ENCODE measurements around the gene DRAP1. TPM values are rescaled to one million over a fixed set of nuclear protein-coding genes. Genes with fewer than 3 reads are reported as not detected.
A peak's percentile ranks its signal among the peaks of the same experiment; 100 is the strongest.
"Not testable (repeated sequence)": the region's sequence is repeated elsewhere in the genome, so short reads cannot be mapped to it uniquely, and the experiment has no call there.

DRAP1 gene
- total and polyA plus RNA-seq, 7 donors, result 74.5 to 217 (median 121) TPM

DNA sequence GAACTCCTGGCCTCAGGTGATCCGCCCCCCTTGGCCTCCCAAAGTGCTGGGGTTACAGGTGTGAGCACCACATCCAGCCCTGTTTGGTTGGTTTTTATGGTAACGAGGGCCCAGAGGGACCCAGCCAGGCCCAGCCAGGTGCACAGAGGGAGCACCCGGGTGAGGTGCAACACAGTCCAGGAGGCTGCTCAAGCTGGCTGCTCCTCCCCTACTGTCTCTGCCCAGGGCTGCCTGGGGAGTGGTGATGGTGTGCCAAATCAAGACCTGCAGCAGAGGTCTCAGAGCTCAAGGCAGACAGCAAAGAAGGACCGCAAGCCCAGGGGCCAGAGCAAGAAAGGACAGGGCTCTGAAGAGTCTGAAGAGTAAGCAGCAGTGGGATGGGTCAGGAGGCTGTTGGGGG, 27.4 kb downstream of the DRAP1 start:
- Histone ChIP-seq H3K4me3 (no peak overlapping the region), H3K36me3 (ENCODE audit: insufficient read depth in 1 of 2, low read depth in 1 of 2) (no peaks in the 10 kb centered on the region), H3K27ac (no peak overlapping the region), H3K27me3 (ENCODE audit: insufficient read depth in 3 of 3, low read length in 2 of 3) (peaks cover 0 to 4% (median 0%) of the 10 kb centered on the region in 3 donors), H3K9me3 (no peaks in the 10 kb centered on the region), H3K4me1 (no peaks in the 10 kb centered on the region)
- intact Hi-C loops (cut with DNase I), result no loop called here
- ATAC-seq, result peak in 1 of 4 donors; percentile 27
- WGBS, 3 donors, result 82 to 87% (median 86%) methylated on average over 4 of the region's 4 CpGs
- no peak for DNase-seq
- TF ChIP-seq, protein P1, sequence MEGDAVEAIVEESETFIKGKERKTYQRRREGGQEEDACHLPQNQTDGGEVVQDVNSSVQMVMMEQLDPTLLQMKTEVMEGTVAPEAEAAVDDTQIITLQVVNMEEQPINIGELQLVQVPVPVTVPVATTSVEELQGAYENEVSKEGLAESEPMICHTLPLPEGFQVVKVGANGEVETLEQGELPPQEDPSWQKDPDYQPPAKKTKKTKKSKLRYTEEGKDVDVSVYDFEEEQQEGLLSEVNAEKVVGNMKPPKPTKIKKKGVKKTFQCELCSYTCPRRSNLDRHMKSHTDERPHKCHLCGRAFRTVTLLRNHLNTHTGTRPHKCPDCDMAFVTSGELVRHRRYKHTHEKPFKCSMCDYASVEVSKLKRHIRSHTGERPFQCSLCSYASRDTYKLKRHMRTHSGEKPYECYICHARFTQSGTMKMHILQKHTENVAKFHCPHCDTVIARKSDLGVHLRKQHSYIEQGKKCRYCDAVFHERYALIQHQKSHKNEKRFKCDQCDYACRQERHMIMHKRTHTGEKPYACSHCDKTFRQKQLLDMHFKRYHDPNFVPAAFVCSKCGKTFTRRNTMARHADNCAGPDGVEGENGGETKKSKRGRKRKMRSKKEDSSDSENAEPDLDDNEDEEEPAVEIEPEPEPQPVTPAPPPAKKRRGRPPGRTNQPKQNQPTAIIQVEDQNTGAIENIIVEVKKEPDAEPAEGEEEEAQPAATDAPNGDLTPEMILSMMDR (IDR thresholded peaks at IDR 0.05), result no peak

DNA sequence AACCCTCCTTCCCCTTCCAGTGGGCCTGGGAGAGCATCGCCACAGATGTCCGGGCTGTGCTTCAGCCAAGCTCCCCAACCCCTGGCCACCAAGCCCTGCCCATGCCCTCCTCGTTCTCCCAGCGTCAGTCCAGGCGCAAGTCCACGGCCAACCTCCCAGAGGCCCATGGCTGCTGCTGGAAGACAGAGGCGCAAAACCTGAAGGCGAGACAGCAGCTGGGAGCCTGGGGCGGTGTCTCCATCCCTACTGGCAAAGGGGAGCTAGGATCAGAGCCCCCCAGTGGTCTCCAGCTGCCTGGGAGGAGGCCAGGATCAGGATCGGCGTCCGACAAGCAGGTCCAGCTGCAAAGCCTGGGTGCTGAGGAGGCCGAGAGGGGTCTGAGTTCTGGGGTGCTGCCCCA, 27.9 kb downstream of the DRAP1 start:
- Histone ChIP-seq H3K4me1 (no peaks in the 10 kb centered on the region), H3K27me3 (ENCODE audit: insufficient read depth in 3 of 3, low read length in 2 of 3) (peaks cover 0 to 4% (median 0%) of the 10 kb centered on the region in 3 donors), H3K4me3 (no peak overlapping the region), H3K27ac (no peak overlapping the region), H3K36me3 (ENCODE audit: insufficient read depth in 1 of 2, low read depth in 1 of 2) (no peaks in the 10 kb centered on the region), H3K9me3 (no peaks in the 10 kb centered on the region)
- ATAC-seq (no peak), DNase-seq (no peak)
- 22 to 24% (median 22%) methylated on average over 11 to 13 of the region's 13 CpGs for WGBS, 3 donors
- intact Hi-C loops (cut with DNase I), result no loop called here
- TF ChIP-seq, protein P1 (IDR thresholded peaks at IDR 0.05), result no peak

DNA sequence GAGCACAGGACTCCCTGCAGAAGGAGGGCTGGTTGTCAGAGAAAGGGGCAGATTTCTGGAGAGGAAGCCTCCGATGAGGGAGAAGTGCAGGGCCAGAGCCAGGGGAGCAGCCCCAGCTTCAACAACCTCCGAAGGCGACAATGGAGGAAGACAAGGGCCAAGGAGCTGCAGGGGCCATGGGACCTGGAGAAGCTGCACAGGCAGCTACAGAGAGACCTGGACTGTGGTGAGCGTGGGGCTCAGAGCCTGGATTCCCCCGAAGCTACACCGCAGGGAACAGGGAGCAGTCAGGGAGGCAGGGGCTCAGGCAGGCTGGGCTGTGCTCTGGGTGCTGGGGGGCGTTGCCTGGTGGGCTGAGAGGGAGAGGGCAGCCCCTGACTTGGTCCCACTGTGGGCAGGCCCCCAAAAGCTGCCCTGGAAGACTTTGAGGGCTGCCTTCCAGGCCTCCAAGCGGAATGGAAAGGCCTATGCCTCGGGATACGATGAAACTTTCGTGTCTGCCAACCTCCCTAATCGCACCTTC, 28.4 kb downstream of the DRAP1 start:
- DNase-seq, result no peak
- no peak for ATAC-seq
- TF ChIP-seq, protein P1 (IDR thresholded peaks at IDR 0.05), result no peak

DNA sequence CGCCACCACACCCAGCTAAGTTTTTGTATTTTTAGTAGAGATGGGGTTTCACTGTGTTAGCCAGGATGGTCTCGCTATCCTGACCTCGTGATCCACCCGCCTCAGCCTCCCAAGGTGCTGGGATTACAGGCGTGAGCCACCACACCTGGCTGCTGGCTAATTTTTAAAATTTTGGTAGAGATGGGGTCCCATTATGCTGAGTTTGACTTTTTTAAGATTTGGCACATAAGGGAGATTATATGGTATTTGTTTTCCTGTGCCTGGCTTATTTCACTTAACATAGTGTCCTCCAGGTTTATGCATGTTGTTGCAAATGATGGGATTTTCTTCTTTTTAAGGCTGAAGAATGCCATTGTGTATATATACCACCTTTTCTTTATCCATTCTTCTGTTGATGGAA, 31.5 kb downstream of the DRAP1 start:
- H3K9me3 ChIP-seq; H3K27ac ChIP-seq; intact Hi-C loops (cut with DNase I); H3K27me3 ChIP-seq (ENCODE audit: insufficient read depth in 3 of 3, low read length in 2 of 3); H3K4me3 ChIP-seq; DNase-seq; H3K36me3 ChIP-seq (ENCODE audit: insufficient read depth in 1 of 2, low read depth in 1 of 2); ATAC-seq; H3K4me1 ChIP-seq: not testable (repeated sequence)
- WGBS, 3 donors, result 90 to 95% (median 95%) methylated on average over 5 of the region's 5 CpGs

More for the DNA sequence above, 28.4 kb downstream of the DRAP1 start:
- no peaks in the 10 kb centered on the region for H3K9me3 ChIP-seq
- H3K27ac ChIP-seq, result no peak overlapping the region
- WGBS, 3 donors, result 74 to 82% (median 77%) methylated on average over 12 of the region's 12 CpGs
- no peak overlapping the region for H3K4me3 ChIP-seq
- H3K4me1 ChIP-seq, result no peaks in the 10 kb centered on the region
- no peaks in the 10 kb centered on the region for H3K36me3 ChIP-seq (ENCODE audit: insufficient read depth in 1 of 2, low read depth in 1 of 2)
- intact Hi-C loops (cut with DNase I), result no loop called here
- peaks cover 0 to 4% (median 0%) of the 10 kb centered on the region in 3 donors for H3K27me3 ChIP-seq (ENCODE audit: insufficient read depth in 3 of 3, low read length in 2 of 3)

DNA sequence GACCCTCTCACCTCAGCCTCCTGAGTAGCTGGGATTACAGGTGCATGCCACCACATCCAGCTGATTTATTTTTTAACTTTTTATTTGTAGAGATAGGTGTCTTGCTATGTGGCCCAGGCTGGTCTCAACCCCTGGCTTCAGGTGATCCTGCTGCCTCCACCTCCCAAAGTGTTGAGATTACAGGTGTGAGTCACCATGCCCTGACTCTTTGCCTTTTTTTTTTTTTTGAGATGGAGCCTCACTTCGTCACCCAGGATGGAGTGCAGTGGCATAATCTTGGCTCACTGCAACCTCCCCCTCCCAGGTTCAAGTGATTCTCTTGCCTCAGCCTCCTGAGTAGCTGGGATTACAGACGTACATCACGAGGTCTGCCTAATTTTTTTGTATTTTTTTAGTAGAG, 32.4 kb downstream of the DRAP1 start:
- 39 to 49% (median 43%) methylated on average over 3 of the region's 3 CpGs for WGBS, 3 donors
- DNase-seq; H3K4me3 ChIP-seq; H3K27ac ChIP-seq; H3K4me1 ChIP-seq; ATAC-seq; H3K9me3 ChIP-seq; H3K36me3 ChIP-seq (ENCODE audit: insufficient read depth in 1 of 2, low read depth in 1 of 2); intact Hi-C loops (cut with DNase I); H3K27me3 ChIP-seq (ENCODE audit: insufficient read depth in 3 of 3, low read length in 2 of 3): not testable (repeated sequence)

DNA sequence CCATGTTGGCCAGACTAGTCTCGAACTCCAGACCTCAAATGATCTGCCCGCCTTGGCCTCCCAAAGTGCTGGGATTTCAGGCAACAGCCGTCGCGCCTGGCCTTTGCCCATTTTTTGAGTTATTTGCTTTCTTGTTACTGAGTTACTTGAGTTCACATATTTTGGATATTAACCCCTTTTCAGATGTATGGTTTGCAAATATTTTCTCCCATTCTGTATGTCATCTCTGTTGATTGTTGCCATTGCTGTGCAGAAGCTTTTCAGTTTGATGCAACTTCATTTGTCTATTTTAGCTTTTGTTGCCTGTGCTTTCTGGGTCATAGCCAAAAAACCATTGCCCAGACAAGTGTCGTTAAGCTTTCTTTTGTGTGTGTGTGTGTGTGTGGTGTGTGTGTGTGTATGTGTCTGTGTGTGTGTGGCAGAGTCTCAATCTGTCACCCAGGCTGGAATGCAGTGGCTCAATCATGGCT, 32.9 kb downstream of the DRAP1 start:
- 42 to 50% (median 46%) methylated on average over 6 of the region's 6 CpGs for WGBS, 3 donors
- Histone ChIP-seq H3K4me1 (no peaks in the 10 kb centered on the region), H3K4me3 (no peak overlapping the region), H3K36me3 (ENCODE audit: insufficient read depth in 1 of 2, low read depth in 1 of 2) (no peaks in the 10 kb centered on the region), H3K27ac (no peak overlapping the region), H3K9me3 (no peaks in the 10 kb centered on the region), H3K27me3 (ENCODE audit: insufficient read depth in 3 of 3, low read length in 2 of 3) (peaks cover 0 to 5% (median 0%) of the 10 kb centered on the region in 3 donors)
- DNase-seq (no peak), ATAC-seq (no peak)
- TF ChIP-seq, protein P1 (IDR thresholded peaks at IDR 0.05), result no peak
- intact Hi-C loops (cut with DNase I), result no loop called here
